Muscle of arm (tissue), 14 donors: ENCODE results near the gene SLC27A3. TPM values are rescaled to one million over a fixed set of nuclear protein-coding genes. Genes with fewer than 3 reads are reported as not detected.

Experiments
- DNase-seq: peaks from one replicate; pipeline ENCODE4 v3.0.0-alpha.2; 2013
- long read RNA-seq, 11 donors: transcript quantifications; one replicate each; lab custom pipeline, GENCODE V29; 2026
- polyA plus RNA-seq, 12 donors: library from polyadenylated mRNA; unstranded; fragments of 120-200 nt; gene quantifications; one replicate each; pipeline ENCODE4 v1.2.1, GENCODE V29; 2013; ENCODE audit not compliant: insufficient read length in 12 of 12

Gene SLC27A3, protein sequence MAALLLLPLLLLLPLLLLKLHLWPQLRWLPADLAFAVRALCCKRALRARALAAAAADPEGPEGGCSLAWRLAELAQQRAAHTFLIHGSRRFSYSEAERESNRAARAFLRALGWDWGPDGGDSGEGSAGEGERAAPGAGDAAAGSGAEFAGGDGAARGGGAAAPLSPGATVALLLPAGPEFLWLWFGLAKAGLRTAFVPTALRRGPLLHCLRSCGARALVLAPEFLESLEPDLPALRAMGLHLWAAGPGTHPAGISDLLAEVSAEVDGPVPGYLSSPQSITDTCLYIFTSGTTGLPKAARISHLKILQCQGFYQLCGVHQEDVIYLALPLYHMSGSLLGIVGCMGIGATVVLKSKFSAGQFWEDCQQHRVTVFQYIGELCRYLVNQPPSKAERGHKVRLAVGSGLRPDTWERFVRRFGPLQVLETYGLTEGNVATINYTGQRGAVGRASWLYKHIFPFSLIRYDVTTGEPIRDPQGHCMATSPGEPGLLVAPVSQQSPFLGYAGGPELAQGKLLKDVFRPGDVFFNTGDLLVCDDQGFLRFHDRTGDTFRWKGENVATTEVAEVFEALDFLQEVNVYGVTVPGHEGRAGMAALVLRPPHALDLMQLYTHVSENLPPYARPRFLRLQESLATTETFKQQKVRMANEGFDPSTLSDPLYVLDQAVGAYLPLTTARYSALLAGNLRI
- polyA plus RNA-seq, result 10 to 100 TPM in 11 of 12 donors, not detected in 1; 17.8 to 56.9 (median 19.3) TPM
- long read RNA-seq, donor 1, partial matches to known transcripts, result 6 of 16 reads
- long read RNA-seq, donor 1, other reads (novel, unspliced or antisense), result 0 of 16 reads
- long read RNA-seq, donor 2, partial matches to known transcripts, result 0 of 3 reads
- long read RNA-seq, donor 2, other reads (novel, unspliced or antisense), result 0 of 3 reads
- long read RNA-seq, donor 3, partial matches to known transcripts, result 0 of 1 reads
- long read RNA-seq, donor 3, other reads (novel, unspliced or antisense), result 0 of 1 reads
- long read RNA-seq, donor 4, partial matches to known transcripts, result 0 of 3 reads
- long read RNA-seq, donor 4, other reads (novel, unspliced or antisense), result 0 of 3 reads
- long read RNA-seq, donor 5, partial matches to known transcripts, result 0 of 3 reads
- long read RNA-seq, donor 5, other reads (novel, unspliced or antisense), result 0 of 3 reads
- long read RNA-seq, donor 6, partial matches to known transcripts, result 0 of 4 reads
- long read RNA-seq, donor 6, other reads (novel, unspliced or antisense), result 0 of 4 reads
- long read RNA-seq, donor 7, partial matches to known transcripts, result 0 of 2 reads
- long read RNA-seq, donor 7, other reads (novel, unspliced or antisense), result 0 of 2 reads
- long read RNA-seq, donor 8, full-length matches to known transcripts, result 6 of 6 reads
- long read RNA-seq, donor 8, partial matches to known transcripts, result 0 of 6 reads
- long read RNA-seq, donor 8, other reads (novel, unspliced or antisense), result 0 of 6 reads
- long read RNA-seq, donor 9, partial matches to known transcripts, result 5 of 9 reads
- long read RNA-seq, donor 9, other reads (novel, unspliced or antisense), result 0 of 9 reads
- long read RNA-seq, donor 10, partial matches to known transcripts, result 0 of 5 reads
- long read RNA-seq, donor 10, other reads (novel, unspliced or antisense), result 0 of 5 reads
- long read RNA-seq, donor 11, partial matches to known transcripts, result 0 of 2 reads
- long read RNA-seq, donor 11, other reads (novel, unspliced or antisense), result 0 of 2 reads

DNA sequence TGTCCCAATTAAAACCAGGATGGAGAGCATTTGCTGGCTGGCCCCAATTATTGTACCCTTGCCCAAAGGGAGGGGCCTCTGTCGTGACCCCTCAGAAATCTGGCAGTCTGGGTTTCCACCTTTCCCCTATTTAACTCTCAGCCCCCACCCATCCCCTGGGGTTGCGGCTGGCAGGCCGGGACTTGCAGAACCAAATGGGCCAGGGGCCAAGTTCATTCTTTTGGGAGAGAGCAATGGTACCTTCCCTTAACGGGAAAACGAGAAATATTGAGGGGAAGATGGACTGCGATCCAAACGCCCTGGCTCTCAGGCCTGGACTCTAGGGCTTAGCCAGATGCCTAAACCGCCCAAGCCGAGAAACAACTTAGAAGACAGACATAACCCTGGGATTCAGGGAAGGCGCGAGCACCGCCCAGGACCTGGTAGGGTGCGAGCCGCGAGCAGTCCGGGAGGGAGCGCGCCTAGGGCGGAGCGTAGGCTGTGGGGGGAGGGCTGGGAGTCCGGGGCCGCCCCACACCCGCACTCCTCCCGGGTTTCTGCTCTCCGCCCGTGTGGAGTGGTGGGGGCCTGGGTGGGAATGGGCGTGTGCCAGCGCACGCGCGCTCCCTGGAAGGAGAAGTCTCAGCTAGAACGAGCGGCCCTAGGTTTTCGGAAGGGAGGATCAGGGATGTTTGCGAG, at the start of gene SLC27A3:
Gene SLC27A3 (plus strand): TSS at position 628 of the 678 bp plus-strand sequence. CDS start 91 bp downstream, outside the sequence.
- peak; percentile 86 for DNase-seq

DNA sequence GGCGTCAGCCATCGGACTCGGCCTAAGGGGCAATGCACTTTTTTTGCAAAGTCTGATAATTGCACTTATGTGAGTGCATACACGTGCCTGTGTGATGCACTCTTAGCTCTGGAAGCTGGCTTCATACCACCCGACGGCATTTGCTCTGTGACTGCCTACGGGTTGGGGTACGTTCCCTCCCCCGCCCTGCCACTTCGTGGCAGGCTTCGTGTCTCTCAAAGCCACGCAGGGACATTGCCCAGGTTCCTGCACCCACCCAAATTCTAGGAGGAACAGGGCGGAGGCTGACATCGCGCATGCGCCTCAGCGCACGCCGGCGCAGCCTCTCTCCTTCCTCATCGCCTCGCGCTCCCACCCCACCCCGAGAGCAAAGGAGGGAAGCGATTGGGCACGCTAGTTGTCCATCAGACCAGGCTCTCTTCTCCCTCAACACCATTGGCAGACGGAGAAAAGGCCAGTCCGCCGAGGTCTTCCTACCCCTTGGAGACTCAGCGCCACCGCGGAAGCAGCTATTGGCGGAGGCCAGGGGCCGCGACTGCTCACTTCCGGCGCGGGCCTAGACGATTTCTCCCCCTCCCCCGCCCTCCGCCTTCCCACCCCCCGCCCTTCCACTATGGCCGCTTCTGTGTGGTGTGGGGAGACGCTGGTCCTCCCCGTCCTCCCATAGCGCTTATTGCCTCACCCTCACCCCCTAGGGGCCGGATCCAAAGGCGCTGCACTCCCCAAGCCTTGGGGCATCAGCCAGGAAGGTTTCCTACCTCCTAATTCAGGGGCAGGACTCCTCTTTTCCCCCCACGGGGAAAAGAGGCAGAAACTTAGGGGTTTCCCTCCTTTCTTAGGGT, 47.5 kb upstream of the SLC27A3 start, which contains the start of gene INTS3:
Gene INTS3 (plus strand): TSS at position 588 of the 842 bp plus-strand sequence. CDS start 585 bp downstream, outside the sequence.
- DNase-seq, result peak; percentile 100

DNA sequence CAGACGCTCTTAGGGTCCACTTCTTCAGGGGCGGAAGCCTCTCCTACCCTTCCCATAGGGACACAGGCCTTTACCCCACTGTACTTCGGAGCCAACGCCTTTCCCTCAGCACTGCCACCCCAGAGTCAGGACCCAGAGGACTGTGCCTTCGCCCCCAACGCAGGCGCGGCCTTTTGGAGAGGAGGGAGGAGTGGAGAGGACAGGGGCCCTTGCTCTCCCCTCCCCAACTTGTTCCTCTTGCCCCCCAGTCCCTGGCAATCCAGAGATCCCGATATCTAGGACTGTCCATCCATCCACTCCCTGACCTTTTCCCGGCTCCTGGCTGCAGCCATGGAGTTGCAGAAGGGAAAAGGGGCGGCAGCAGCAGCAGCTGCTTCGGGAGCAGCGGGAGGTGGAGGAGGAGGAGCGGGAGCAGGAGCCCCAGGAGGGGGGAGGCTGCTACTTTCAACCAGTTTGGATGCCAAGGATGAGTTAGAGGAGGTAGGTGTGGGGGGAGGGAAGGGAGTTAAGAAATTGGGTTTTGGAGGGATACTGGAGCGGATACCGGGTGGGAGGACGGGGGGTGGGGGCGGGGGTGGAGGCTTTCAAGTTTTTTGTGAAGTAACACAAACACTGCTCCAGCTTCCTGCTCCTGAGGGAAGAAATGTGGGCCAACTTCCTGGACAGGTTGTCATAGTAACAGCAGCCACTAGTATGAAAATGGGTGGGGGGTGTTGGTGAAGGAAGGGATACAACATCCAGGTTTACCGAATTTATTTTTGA, 46.7 kb upstream of the SLC27A3 start:
- DNase-seq, result peak; percentile 57

DNA sequence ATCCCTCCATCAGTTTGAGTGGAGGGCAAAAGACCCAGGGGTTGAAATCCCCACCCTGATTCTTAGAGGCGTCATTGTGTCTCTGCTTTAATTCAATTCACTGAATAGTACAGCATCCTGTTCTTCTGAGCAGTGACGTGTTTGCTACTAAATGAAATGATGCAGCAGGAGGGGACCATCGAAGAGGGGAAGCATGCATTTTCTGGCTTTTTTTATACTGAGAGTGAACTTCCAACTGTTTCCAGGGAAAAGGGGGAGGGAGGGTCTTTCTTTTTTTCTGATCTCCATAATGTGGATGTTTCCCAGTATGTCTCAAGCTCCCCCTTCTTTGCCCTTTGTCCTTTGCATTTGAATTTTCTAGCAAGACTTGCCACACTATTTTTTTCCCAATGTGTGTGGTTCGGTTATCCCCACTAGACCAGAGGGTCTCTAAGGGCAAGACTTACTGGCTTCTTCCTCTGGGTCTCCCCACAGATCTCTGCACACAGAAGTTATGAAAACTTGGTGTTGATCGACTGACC, 44.7 kb upstream of the SLC27A3 start:
- no peak for DNase-seq

DNA sequence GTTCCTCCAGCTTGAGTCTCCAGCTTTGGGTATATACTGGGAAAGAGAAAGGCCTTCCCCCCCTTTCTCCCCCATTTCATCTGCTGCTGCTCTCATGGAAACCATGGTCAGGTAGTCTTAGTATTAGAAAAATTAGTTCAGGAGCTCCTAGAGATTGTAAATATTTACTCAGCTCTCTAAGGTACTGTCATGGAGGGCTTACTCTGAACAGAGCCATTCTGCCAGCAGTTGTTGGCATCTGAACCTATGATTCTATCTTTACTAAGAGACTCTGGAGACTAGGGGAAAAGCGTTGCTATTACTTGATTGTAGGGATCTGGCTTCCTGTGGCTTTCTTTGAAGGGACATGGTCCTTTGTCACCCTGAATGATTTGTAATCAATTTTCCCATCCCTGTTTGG, 41.2 kb upstream of the SLC27A3 start:
- no peak for DNase-seq

DNA sequence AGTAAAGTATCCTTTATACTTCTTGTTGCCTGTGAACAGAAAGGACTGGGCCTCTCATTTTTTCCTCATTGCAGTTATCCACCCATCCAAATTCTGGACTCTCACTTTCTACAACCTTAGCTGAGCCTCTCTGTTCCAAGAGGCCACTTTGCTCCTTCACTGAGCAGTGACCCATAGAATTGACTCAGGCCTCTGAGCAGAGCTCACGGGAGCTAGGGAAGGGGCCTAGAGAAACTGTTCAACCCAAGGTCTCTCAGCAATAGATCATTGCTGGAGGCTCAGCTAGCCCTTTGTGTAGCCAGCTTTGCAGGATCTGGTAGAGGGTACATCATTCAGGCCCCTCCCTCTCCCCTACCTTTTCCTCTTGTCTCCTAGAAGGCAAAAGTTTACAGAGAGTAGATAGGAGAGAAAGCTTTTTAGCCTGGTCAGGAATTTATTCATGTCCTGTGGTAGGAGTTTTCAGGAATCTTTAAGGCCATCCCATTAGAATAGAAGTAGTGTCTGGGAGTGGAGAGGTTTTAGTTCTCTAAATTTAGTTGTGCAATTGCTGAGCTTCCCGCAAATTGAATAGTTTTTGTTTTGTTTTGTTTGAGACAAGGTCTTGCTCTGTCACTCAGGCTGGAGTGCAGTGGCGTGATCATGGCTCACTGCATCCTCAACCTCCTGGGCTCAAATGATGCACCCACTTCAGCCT, 40.7 kb upstream of the SLC27A3 start:
- no peak for DNase-seq

DNA sequence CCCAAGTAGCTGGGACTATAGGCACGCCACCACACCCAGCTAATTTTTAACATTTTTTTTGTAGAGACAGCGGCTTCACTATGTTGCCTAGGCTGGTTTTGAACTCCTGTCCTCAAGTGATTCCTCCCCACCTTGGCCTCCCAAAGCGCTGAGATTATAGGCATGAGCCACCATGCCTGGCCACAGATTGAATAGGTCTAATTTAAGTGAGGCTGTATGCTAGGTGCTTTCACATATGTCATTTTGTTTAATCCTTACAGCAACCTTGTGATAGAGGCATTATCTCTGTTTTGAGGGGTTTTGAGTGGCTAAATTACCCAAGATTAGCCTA, 40.2 kb upstream of the SLC27A3 start:
- DNase-seq, result no peak

DNA sequence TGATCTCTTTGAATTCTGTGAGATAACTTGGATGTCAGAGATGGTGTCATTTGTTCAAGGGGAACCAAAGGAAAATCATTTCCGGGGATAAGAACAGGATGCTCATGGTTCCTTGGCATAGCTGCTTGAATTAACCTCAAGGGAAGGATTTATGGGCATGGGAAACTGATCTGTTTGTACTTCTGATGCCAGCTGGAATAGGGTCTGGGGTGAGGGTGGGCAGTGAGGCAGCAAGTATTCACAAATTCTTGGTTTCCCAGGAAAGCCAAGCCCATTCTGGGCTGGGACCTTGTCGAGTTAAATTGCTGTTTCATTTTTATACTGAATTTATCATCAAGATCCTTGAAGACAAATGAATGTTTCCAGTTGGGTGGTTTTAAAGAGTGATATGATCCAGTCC, 33.2 kb upstream of the SLC27A3 start:
- DNase-seq, result no peak

DNA sequence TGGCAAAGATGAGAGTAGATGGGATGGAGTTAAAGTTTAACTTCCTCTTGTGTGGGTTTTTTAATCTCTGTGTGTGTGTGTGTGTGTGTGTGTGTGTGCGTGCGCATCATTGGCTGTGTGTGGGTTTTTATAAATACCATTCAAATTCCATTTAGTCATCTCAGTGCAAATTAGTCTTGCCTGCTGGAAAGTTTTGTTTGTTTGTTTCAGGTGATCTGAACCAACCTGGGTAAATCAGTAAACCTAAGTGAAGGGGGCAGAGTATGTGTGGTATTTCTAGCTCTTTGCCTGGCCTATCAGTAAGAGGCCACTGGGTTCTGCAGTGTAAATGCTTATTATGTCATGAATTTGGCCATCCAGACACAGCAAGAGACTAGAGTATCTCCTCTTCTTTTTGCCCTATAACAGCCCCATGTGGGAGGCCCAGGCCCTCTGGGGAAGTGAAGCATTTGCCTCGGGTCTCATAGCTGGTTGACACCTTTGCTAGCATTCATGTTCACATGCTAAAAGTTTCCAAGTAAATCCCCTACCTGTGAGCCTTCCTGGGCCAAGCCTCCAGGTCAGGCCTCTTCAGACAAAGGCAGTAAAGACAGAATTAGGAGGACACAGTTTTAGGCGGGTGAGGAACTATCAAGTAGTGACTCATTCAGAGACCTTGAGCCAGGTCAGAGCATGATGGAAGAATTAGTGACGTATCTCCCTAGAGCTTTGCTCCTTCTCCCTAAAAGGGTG, 32.6 kb upstream of the SLC27A3 start:
- no peak for DNase-seq

DNA sequence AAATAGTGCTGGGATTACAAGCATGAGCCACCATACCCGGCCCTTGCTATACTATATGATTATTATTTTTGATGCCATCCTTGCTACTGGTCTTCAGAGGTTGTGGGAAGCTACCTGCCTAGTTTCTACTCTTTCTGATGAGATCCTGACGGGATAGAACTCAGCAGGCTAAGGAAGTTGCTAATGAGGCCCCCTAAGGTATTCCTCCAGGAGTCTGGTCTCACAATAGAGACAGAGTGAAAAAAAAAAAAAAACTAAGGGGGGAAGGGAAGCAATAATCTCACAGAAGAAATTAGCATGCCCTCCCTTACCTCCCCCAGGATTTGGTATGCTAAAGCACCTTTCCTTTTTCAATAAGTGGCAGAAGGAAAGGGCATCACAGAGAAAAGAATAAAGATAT, 29.8 kb upstream of the SLC27A3 start:
- DNase-seq, result no peak

DNA sequence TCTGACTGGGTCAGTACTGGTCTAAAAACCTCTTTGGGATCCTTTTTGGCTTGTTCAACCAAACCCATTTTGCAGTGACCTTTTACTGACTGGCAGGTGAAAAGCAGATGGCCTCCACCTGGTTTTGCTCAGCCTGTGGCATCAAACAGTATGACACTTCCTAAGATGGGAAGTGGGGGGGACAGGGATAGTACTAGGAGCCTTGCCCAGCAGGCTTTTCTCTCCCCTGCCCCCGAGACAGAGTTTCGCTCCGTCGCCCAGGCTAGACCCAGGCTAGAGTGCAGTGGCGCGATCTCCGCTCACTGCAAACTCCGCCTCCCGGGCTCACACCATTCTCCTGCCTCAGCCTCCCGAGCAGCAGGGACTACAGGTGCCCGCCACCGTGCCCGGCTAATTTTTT, 29.0 kb upstream of the SLC27A3 start:
- DNase-seq, result no peak

DNA sequence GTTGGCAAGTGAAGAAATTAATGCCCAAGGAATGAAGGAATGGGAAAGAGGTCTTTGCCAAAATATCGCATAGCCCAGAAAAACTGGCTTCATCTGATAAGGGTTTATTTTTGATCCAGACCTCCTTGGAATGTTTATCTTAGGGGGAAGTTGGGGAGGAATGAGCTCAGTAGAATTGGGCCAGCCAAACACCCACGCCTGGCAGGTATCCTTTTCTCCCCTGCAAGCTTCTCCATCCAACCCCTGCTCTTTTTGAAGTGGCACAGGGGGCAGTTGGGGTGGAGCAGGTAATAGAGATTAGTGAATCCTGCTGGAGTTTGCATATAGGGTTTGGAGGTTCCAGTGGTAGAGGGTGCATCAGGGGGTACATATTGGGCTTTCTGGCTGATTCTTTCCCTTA, 26.3 kb upstream of the SLC27A3 start:
- no peak for DNase-seq

DNA sequence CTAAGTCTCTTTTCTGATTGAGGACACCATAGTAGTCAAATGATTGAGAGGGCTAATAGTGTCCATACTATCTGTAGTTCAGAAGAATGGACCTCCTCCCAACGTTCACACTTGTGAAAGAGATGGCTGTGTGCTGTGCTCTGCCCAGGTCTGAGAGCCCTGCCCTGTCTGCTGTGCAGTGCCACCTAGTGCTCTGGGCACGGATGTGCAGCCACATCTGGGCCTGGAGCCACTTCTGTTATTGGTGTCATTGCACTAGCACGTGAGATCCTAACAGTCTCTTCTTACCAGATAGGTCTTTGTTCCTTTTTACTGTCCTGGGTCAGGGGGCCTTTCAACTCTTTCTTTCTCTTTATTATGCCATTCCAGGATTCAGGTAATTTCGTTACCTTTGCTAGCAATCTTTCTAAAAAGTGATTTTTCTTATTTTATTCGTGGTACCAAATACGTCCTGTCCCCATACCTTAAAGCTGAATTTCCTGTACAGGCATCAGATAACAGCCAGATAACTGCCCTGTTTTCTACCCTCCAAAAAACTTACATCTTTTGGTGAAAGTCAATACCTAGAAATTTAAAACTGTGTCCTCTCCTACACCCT, 25.7 kb upstream of the SLC27A3 start:
- peak; percentile 76 for DNase-seq

DNA sequence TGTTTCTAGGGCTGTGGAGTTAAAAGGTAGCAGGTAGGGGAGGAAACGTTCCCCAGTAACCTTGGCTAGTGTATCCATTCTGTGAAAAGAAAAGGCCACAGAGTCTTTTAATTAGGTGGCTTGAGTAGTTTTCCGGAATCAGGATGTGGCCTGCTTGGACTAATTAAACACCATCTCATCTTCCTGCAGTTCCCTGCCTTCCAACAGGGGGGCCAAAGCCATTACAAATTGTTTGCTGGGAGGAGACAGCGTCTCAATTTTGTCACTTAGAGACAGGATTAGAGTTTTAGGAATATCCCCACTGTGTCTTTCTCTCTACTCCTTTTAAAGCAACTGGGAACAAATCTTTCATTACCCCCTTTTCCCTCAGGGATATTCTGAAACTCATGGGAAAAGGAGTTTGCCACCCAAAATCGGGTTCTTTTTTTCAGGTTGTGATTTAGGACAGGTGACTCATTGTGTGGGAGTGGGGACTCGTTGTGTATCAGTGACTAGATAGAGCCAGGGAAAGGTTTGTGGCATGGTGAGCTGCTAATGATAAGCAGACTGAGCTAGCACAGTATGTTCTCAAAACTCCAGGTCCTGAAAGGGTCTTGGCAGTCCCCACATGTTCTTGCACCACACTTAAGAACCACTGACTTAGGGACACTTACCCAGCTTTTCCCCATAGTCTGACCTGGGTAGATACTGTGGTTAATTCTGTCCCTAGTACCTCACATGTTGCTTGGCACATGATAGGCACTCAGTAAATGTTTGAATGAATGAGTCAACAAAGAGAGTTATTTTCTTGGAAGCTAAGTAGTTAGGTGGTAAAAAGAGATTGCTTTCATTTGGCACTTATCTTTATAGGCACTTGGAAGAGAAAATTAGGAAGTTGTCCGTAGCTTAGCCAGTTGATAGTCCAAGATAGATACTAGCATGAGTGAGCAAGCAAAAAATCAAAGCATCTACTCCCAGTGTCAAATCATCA, 24.9 kb upstream of the SLC27A3 start:
- no peak for DNase-seq

DNA sequence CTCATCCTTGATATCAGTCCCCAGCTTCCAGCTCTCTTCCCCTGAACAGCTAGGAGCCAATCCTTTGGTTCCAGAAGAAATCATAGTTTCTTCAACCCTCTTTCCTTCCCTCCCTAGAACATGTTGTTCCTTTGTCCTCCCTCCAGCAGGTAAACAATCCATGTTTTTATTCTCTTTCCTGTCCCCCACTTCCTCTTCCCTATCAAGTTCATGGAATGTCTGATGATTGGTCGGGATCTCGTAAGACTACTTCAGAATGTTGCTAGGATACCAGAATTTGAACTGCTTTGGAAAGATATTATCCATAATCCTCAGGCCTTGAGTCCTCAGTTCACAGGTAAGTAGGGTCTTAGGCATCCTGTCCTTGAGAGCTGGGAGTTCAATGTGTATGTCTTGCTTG, 23.1 kb upstream of the SLC27A3 start:
- no peak for DNase-seq
